GM12878 (cell line): ENCODE measurements around the gene FSTL4. TPM values are rescaled to one million over a fixed set of nuclear protein-coding genes. Genes with fewer than 3 reads are reported as not detected.

Experiments used
- ATAC-seq: fragments of 200-7000 bp; cut with Tn5 transposase; 3 replicates; pipeline ENCODE4 v1.9.1; 2020; ENCODE audit warnings: mild to moderate bottlenecking, moderate library complexity
- BruUV-seq: library from RNA; stranded (reverse); fragments of 400-500 nt; replicated peaks from 2 replicates; lab custom pipeline; 2021; lab: Mats Ljungman, UMichigan
- CTCF ChIA-PET: fragments of 300-600 bp; sonication (Branson Sonifier 250); formaldehyde crosslinking; extraction: SDS; loops from one replicate; lab custom pipeline; 2021; ENCODE audit warnings: inconsistent platforms; lab: Yijun Ruan, JAX
- POLR2A ChIA-PET: fragments of 350-600 bp; formaldehyde crosslinking; extraction: SDS; loops from one replicate; lab custom pipeline; 2021; ENCODE audit warnings: inconsistent platforms; lab: Charles Lee
- RAD21 ChIA-PET: fragments of 300-600 bp; sonication (Branson Sonifier 250); formaldehyde crosslinking; loops from one replicate; lab custom pipeline; 2023; ENCODE audit warnings: antibody characterized with exemption; ENCODE audit not compliant: unreplicated experiment; lab: Charles Lee
- SMC1A ChIA-PET: fragments of 300-600 bp; sonication (Branson Sonifier 250); formaldehyde crosslinking; loops from one replicate; lab custom pipeline; 2023; ENCODE audit not compliant: unreplicated experiment, uncharacterized antibody; lab: Charles Lee
- DNase-seq: peaks from one replicate; pipeline ENCODE4 v3.0.0-alpha.2; 2011; ENCODE audit warnings: low read depth, low spot score
- FAIRE-seq: peaks from 3 replicates; lab custom pipeline; 2011; peaks lifted over from hg19 to GRCh38; lab: Jason Lieb, UNC
- H2AFZ ChIP-seq: 2 replicates; pipeline ENCODE4 v1.6.0; 2011; ENCODE audit warnings: low read depth, low read length, control low read depth; ENCODE audit not compliant: control insufficient read depth
- H3K27ac ChIP-seq: 2 replicates; pipeline ENCODE4 v1.5.1; 2011; ENCODE audit warnings: control low read depth; ENCODE audit not compliant: control insufficient read depth, insufficient read depth
- H3K27me3 ChIP-seq, 2 experiments: replicated peaks in 1 of 2; 2 replicates each; pipeline versions ENCODE4 v1.6.0 to v1.6.1; 2011; ENCODE audit warnings: low read length in 1 of 2; ENCODE audit not compliant: control insufficient read depth in 2 of 2, insufficient read depth in 2 of 2
- H3K36me3 ChIP-seq, 2 experiments: 2 replicates each; pipeline ENCODE4 v1.5.1; 2011; ENCODE audit warnings: low read length in 1 of 2; ENCODE audit not compliant: control insufficient read depth in 2 of 2, insufficient read depth in 2 of 2
- H3K4me1 ChIP-seq: 2 replicates; pipeline ENCODE4 v1.6.1; 2011; ENCODE audit warnings: mild to moderate bottlenecking, low read length, moderate library complexity, mixed read lengths; ENCODE audit not compliant: control insufficient read depth, insufficient read depth
- H3K4me2 ChIP-seq: 2 replicates; pipeline ENCODE4 v1.6.0; 2011; ENCODE audit warnings: control low read depth; ENCODE audit not compliant: control insufficient read depth, insufficient read depth
- H3K4me3 ChIP-seq: fragments of 200-600 bp; sonication (generic); 2 replicates; pipeline ENCODE4 v1.5.1; 2016
- H3K79me2 ChIP-seq: 2 replicates; pipeline ENCODE4 v1.6.0; 2011; ENCODE audit warnings: low read length; ENCODE audit not compliant: control insufficient read depth, insufficient read depth
- H3K9ac ChIP-seq: 2 replicates; pipeline ENCODE4 v1.8.0; 2011; ENCODE audit warnings: low read length, control low read depth, mixed read lengths; ENCODE audit not compliant: control insufficient read depth, insufficient read depth
- H3K9me3 ChIP-seq: replicated peaks from 3 replicates; pipeline ENCODE4 v1.5.1; 2011; ENCODE audit warnings: mild to moderate bottlenecking, low read length; ENCODE audit not compliant: control insufficient read depth, insufficient read depth
- H4K20me1 ChIP-seq: 2 replicates; pipeline ENCODE4 v1.6.0; 2011; ENCODE audit not compliant: control insufficient read depth, insufficient read depth
- BHLHE40 ChIP-seq, 2 experiments: fragments of 450-650 bp in 1 of 2; IDR thresholded peaks; 2 replicates each; pipeline ENCODE4 v1.6.1; 2011 to 2017; ENCODE audit warnings: low read depth in 2 of 2, borderline replicate concordance in 1 of 2, improper control_type of control experiment in 1 of 2, low read length in 1 of 2, mild to moderate bottlenecking in 1 of 2
- CHD4 ChIP-seq: fragments of 200-600 bp; sonication (generic); IDR thresholded peaks from 2 replicates; pipeline ENCODE4 v1.6.1; 2016; ENCODE audit warnings: mild to moderate bottlenecking
- HDAC2 ChIP-seq: fragments of 200-600 bp; sonication (generic); IDR thresholded peaks from 2 replicates; pipeline ENCODE4 v1.6.1; 2017
- MEF2A ChIP-seq: IDR thresholded peaks from 2 replicates; pipeline ENCODE4 v1.6.1; 2011; ENCODE audit warnings: low read depth, mild to moderate bottlenecking, low read length, moderate library complexity; ENCODE audit not compliant: insufficient read depth
- RAD21 ChIP-seq: IDR thresholded peaks from 2 replicates; pipeline ENCODE4 v1.6.1; 2011; ENCODE audit warnings: mild to moderate bottlenecking, low read depth, low read length, moderate library complexity; ENCODE audit not compliant: insufficient read depth
- SMAD5 ChIP-seq: IDR thresholded peaks from 2 replicates; pipeline ENCODE4 v1.6.1; 2016; ENCODE audit warnings: antibody characterized with exemption, low read depth
- SMC3 ChIP-seq: IDR thresholded peaks from 2 replicates; pipeline ENCODE4 v1.6.1; 2011; ENCODE audit warnings: low read length, improper control_type of control experiment, borderline replicate concordance
- SUZ12 ChIP-seq: fragments of 200-600 bp; sonication (generic); IDR thresholded peaks from one replicate; pipeline ENCODE4 v1.6.1; 2018; ENCODE audit warnings: antibody characterized with exemption, mild to moderate bottlenecking; ENCODE audit not compliant: unreplicated experiment
- USF2 ChIP-seq: IDR thresholded peaks from 2 replicates; pipeline ENCODE4 v1.6.1; 2011; ENCODE audit warnings: low read depth, low read length, improper control_type of control experiment, borderline replicate concordance
- ZNF384 ChIP-seq: IDR thresholded peaks from 2 replicates; pipeline ENCODE4 v1.6.1; 2012; ENCODE audit warnings: low read depth, mild to moderate bottlenecking, low read length, improper control_type of control experiment, borderline replicate concordance
- ZNF622 ChIP-seq: fragments of 450-650 bp; IDR thresholded peaks from 2 replicates; pipeline ENCODE4 v1.6.1; 2017; ENCODE audit warnings: mild to moderate bottlenecking, inconsistent platforms
- WGBS: methylation state at CpG from one replicate; pipeline ENCODE4 v1.1.6; 2016; ENCODE audit warnings: low lambda C conversion rate; ENCODE audit not compliant: insufficient replicate concordance, insufficient coverage; ENCODE audit errors: missing lambda C conversion rate; 5-methylcytosine and 5-hydroxymethylcytosine counted together
- in situ Hi-C: fragments of 300-500 bp; cut with MboI; formaldehyde crosslinking; loops from 9 replicates; pipeline ENCODE4 v1.14.3; 2018; ENCODE audit warnings: mixed read lengths
- intact Hi-C: fragments of 100-400 bp; cut with micrococcal nuclease; formaldehyde crosslinking; loops from one replicate; pipeline ENCODE4 v1.14.2; 2022; ENCODE audit not compliant: unreplicated experiment
- polyA plus RNA-seq, 11 experiments: library from polyadenylated mRNA; depleted of rRNA in 4 of 11; unstranded in 6 of 11; stranded (reverse) in 5 of 11; fragments of >200 nt; fragmentation: Nextera tagmentation in 4 of 11; fragmentation: Illumina TruSeq in 1 of 11; extraction: Ambion mirVana in 4 of 11; extraction: Trizol in 1 of 11; gene quantifications; 1 replicate in 1 of 11; 2 replicates in 10 of 11; pipeline versions ENCODE4 v1.2.1 to v1.2.3, GENCODE V29; 2011 to 2016; ENCODE audit warnings: inconsistent platforms in 2 of 11, missing spikeins in 2 of 11, low read depth in 1 of 11
- total RNA-seq, 4 experiments: library from RNA; depleted of rRNA in 3 of 4; stranded (reverse); fragments of >200 nt in 3 of 4; fragmentation: Illumina TruSeq in 1 of 4; extraction: Trizol in 1 of 4; gene quantifications; 2 replicates each; pipeline versions ENCODE4 v1.2.1 to v1.2.3, GENCODE V29; 2013 to 2021
- TF ChIP-seq, protein P1 (sequence below): fragments of 450-650 bp; IDR thresholded peaks from 2 replicates; pipeline ENCODE4 v1.6.1; 2018; ENCODE audit warnings: borderline replicate concordance, mild to moderate bottlenecking; ENCODE audit not compliant: partially characterized antibody

The FSTL4 gene
- total and polyA plus RNA-seq, 10 of the 15 experiments (the other 5 are each of a cell fraction or from before 2014, with no cell fraction given), result 0.01 to 0.79 (median 0.21) TPM; not detected in 6

- ATAC-seq, result no peak
- TF ChIP-seq CHD4, result no peak
- TF ChIP-seq RAD21, result no peak
- no peak for TF ChIP-seq USF2
- TF ChIP-seq ZNF384, result no peak
- TF ChIP-seq SMAD5, result no peak
- TF ChIP-seq SMC3, result no peak
- no peak for TF ChIP-seq ZNF622
- TF ChIP-seq SUZ12, result no peak
- no peak for TF ChIP-seq BHLHE40 (IDR thresholded peaks at IDR 0.05; ENCODE audit: borderline replicate concordance in 1 of 2, low read depth in 2 of 2, low read length in 1 of 2)
- no peak for TF ChIP-seq HDAC2
- TF ChIP-seq, protein P1, sequence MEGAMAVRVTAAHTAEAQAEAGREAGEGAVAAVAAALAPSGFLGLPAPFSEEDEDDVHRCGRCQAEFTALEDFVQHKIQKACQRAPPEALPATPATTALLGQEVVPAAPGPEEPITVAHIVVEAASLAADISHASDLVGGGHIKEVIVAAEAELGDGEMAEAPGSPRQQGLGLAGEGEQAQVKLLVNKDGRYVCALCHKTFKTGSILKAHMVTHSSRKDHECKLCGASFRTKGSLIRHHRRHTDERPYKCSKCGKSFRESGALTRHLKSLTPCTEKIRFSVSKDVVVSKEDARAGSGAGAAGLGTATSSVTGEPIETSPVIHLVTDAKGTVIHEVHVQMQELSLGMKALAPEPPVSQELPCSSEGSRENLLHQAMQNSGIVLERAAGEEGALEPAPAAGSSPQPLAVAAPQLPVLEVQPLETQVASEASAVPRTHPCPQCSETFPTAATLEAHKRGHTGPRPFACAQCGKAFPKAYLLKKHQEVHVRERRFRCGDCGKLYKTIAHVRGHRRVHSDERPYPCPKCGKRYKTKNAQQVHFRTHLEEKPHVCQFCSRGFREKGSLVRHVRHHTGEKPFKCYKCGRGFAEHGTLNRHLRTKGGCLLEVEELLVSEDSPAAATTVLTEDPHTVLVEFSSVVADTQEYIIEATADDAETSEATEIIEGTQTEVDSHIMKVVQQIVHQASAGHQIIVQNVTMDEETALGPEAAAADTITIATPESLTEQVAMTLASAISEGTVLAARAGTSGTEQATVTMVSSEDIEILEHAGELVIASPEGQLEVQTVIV, result no peak
- no peak for TF ChIP-seq MEF2A
- no peaks in the 10 kb centered on the region for H4K20me1 ChIP-seq
- no peak overlapping the region for H3K27ac ChIP-seq
- ChIA-PET SMC1A (interaction anchor here (1.4 kb wide), 1 partner anchor 25 kb away, joined by 4 read pairs; no protein-coding TSS in a partner anchor), CTCF (interaction anchor here (0.7 kb wide), 1 partner anchor 53 kb away, joined by 3 read pairs; no protein-coding TSS in a partner anchor), POLR2A (no interaction called here), RAD21 (no interaction called here)
- H3K4me3 ChIP-seq, result no peak overlapping the region
- no peak overlapping the region for H2AFZ ChIP-seq
- intact Hi-C loops, result no loop called here
- no peak for DNase-seq
- no peak overlapping the region for H3K4me2 ChIP-seq
- in situ Hi-C loops, result no loop called here
- H3K9ac ChIP-seq, result no peak overlapping the region
- no peaks in the 10 kb centered on the region for H3K79me2 ChIP-seq
- H3K27me3 ChIP-seq, result no peaks in the 10 kb centered on the region
- BruUV-seq, result no TSS peak
- H3K36me3 ChIP-seq, result no peaks in the 10 kb centered on the region
- no peak for FAIRE-seq
- WGBS, result 20% methylated on average over 7 of the region's 7 CpGs
- no peaks in the 10 kb centered on the region for H3K9me3 ChIP-seq
- no peaks in the 10 kb centered on the region for H3K4me1 ChIP-seq
Observed at GRCh38 chr5:133511653-133512235, 100.6 kb downstream of the FSTL4 start.
